Small intestine (tissue), 7 donors: ENCODE measurements around the gene CCDC187. TPM values are rescaled to one million over a fixed set of nuclear protein-coding genes. Genes with fewer than 3 reads are reported as not detected.

Experiments used
- DNase-seq, 2 donors: peaks; one replicate each; pipeline versions ENCODE4 v3.0.0 to v3.0.0-alpha.2; 2013
- FAIRE-seq: peaks from 2 replicates; lab custom pipeline; 2012; peaks lifted over from hg19 to GRCh38; lab: Jason Lieb, UNC
- H3K27ac ChIP-seq, 3 donors: one replicate each; pipeline ENCODE4 v1.5.1; 2013; ENCODE audit warnings: low read length in 2 of 3, mild to moderate bottlenecking in 2 of 3, control low read depth in 1 of 3, inconsistent platforms in 1 of 3, low read depth in 1 of 3, moderate library complexity in 1 of 3
- H3K27me3 ChIP-seq, 3 donors: one replicate each; pipeline ENCODE4 v1.6.1; 2013; ENCODE audit warnings: low read length in 3 of 3, inconsistent platforms in 1 of 3; ENCODE audit not compliant: control insufficient read depth in 3 of 3, insufficient read depth in 3 of 3
- H3K36me3 ChIP-seq, 3 donors: one replicate each; pipeline ENCODE4 v1.6.1; 2013; ENCODE audit warnings: low read length in 3 of 3, inconsistent platforms in 1 of 3, low read depth in 1 of 3, mild to moderate bottlenecking in 1 of 3, moderate library complexity in 1 of 3; ENCODE audit not compliant: control insufficient read depth in 3 of 3, insufficient read depth in 2 of 3
- H3K4me1 ChIP-seq, 3 donors: one replicate each; pipeline ENCODE4 v1.6.1; 2013; ENCODE audit warnings: low read length in 2 of 3, inconsistent platforms in 1 of 3, low read depth in 1 of 3, mild to moderate bottlenecking in 1 of 3, moderate library complexity in 1 of 3; ENCODE audit not compliant: control insufficient read depth in 3 of 3, insufficient read depth in 2 of 3
- H3K4me3 ChIP-seq, 3 donors: one replicate each; pipeline ENCODE4 v1.5.1; 2013; ENCODE audit warnings: low read length in 3 of 3, control low read depth in 1 of 3, inconsistent platforms in 1 of 3, low read depth in 1 of 3, mild to moderate bottlenecking in 1 of 3, moderate library complexity in 1 of 3
- H3K9me3 ChIP-seq, 2 donors: one replicate each; pipeline ENCODE4 v1.6.1; 2013; ENCODE audit warnings: low read depth in 1 of 2, low read length in 1 of 2; ENCODE audit not compliant: control insufficient read depth in 2 of 2, insufficient read depth in 1 of 2
- WGBS, 3 donors: extraction: QIAGEN DNeasy Blood & Tissue Kit; methylation state at CpG; one replicate each; pipeline ENCODE4 v1.1.7; 2013; 5-methylcytosine and 5-hydroxymethylcytosine counted together
- polyA plus RNA-seq, 4 donors: library from polyadenylated mRNA; stranded (reverse) in 3 of 4; unstranded in 1 of 4; fragments of 200-250 nt in 3 of 4; fragments of 120-200 nt in 1 of 4; gene quantifications; one replicate each; pipeline versions ENCODE4 v1.2.1 to v1.2.3, GENCODE V29; 2013
- donor health status: healthy with polysubstance abuse.
- donor health status: control.
- donor health status: control.
- donor health status: Bipolar disorder and iron deficiency.
- donor health status: healthy.

CCDC187 gene
- polyA plus RNA-seq, 4 donors, result 0.01 to 2.7 TPM; not detected in 2

GRCh38 chr9:136260936-136261472 lies 42.9 kb downstream of the CCDC187 start:
- H3K27ac ChIP-seq, result no peak overlapping the region
- WGBS, 3 donors, result 80 to 81% (median 80%) methylated on average over 20 of the region's 20 CpGs
- H3K4me3 ChIP-seq, result no peak overlapping the region
- H3K9me3 ChIP-seq, result no peaks in the 10 kb centered on the region
- no peaks in the 10 kb centered on the region for H3K4me1 ChIP-seq
- DNase-seq, result no peak
- H3K36me3 ChIP-seq, result no peaks in the 10 kb centered on the region
- peaks cover 0 to 4% (median 0%) of the 10 kb centered on the region in 3 donors for H3K27me3 ChIP-seq
- no peak for FAIRE-seq

GRCh38 chr9:136260521-136260920 lies 43.4 kb downstream of the CCDC187 start:
- Histone ChIP-seq H3K4me1 (no peaks in the 10 kb centered on the region), H3K9me3 (no peaks in the 10 kb centered on the region), H3K36me3 (no peaks in the 10 kb centered on the region), H3K4me3 (no peak overlapping the region), H3K27me3 (peaks cover 0 to 7% (median 0%) of the 10 kb centered on the region in 3 donors), H3K27ac (no peak overlapping the region)
- FAIRE-seq, result no peak
- no peak for DNase-seq
- 63 to 90% (median 82%) methylated on average over 10 of the region's 10 CpGs for WGBS, 3 donors

DNA sequence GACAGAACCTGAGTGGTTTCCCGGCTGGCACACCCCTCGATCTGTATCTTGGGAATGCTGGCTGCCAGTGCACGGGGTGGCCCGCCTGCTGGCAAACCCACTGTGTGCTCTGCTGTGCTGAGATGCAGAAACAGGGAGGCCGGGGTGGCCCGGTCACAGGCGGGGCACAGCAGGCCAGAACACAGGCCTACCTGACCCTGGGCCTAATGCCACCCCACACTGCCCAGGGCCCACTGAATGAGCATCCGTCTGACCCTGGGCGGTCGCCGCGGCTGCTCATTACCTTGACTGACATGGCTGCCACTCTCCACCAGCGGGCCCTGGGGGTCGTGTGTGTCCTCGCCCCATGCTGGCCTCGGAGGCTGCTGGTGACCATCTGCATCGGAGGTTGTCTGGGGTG lies 44.1 kb downstream of the CCDC187 start:
- no peak for DNase-seq
- Histone ChIP-seq H3K36me3 (no peaks in the 10 kb centered on the region), H3K4me1 (no peaks in the 10 kb centered on the region), H3K27ac (no peak overlapping the region), H3K9me3 (no peaks in the 10 kb centered on the region), H3K27me3 (peaks cover 0 to 11% (median 0%) of the 10 kb centered on the region in 3 donors), H3K4me3 (no peak overlapping the region)
- FAIRE-seq, result no peak
- WGBS, 3 donors, result 80 to 89% (median 88%) methylated on average over 11 to 17 of the region's 17 CpGs

DNA sequence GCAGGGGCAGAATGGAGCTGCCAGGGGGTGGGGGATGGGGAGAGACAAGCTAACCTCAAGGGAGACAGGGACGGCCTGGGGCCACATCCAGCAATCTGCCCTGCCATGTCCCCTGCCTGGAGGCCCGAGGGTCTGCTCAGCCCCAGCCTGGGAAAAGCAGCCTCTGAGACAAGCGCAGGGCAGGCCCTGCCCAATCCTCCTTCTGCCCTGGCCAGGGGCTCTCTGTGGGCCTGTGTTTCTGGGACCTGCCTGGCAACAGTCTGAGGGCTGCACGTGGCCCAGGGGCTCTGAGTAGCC lies 44.4 kb downstream of the CCDC187 start:
- WGBS, 3 donors, result 56 to 70% (median 63%) methylated on average over 2 to 4 of the region's 4 CpGs
- Histone ChIP-seq H3K4me1 (no peaks in the 10 kb centered on the region), H3K9me3 (no peaks in the 10 kb centered on the region), H3K36me3 (no peaks in the 10 kb centered on the region), H3K4me3 (no peak overlapping the region), H3K27me3 (peaks cover 0 to 11% (median 0%) of the 10 kb centered on the region in 3 donors), H3K27ac (no peak overlapping the region)
- no peak for FAIRE-seq
- no peak for DNase-seq

- Histone ChIP-seq H3K27me3 (peaks cover 0 to 11% (median 0%) of the 10 kb centered on the region in 3 donors), H3K27ac (no peak overlapping the region), H3K4me3 (no peak overlapping the region), H3K36me3 (no peaks in the 10 kb centered on the region), H3K9me3 (no peaks in the 10 kb centered on the region), H3K4me1 (no peaks in the 10 kb centered on the region)
- FAIRE-seq (no peak), DNase-seq (no peak)
- 74 to 79% (median 77%) methylated on average over 20 to 22 of the region's 22 CpGs for WGBS, 3 donors
Measured at GRCh38 chr9:136258786-136259516, 44.9 kb downstream of the CCDC187 start.

- no peak for FAIRE-seq
- no peak overlapping the region for H3K4me3 ChIP-seq
Measured at GRCh38 chr9:136258299-136258625, 45.6 kb downstream of the CCDC187 start.

GRCh38 chr9:136257381-136258298 lies 46.3 kb downstream of the CCDC187 start:
- H3K4me3 ChIP-seq, result no peak overlapping the region
- H3K9me3 ChIP-seq, result no peaks in the 10 kb centered on the region
- H3K36me3 ChIP-seq, result no peaks in the 10 kb centered on the region
- 80 to 82% (median 80%) methylated on average over 36 to 39 of the region's 39 CpGs for WGBS, 3 donors
- no peak overlapping the region for H3K27ac ChIP-seq
- DNase-seq (no peak), FAIRE-seq (no peak)
- H3K4me1 ChIP-seq, result no peaks in the 10 kb centered on the region
- H3K27me3 ChIP-seq, result peaks cover 0 to 11% (median 0%) of the 10 kb centered on the region in 3 donors

More at GRCh38 chr9:136258299-136258625, 45.6 kb downstream of the CCDC187 start:
- Histone ChIP-seq H3K9me3 (no peaks in the 10 kb centered on the region), H3K4me1 (no peaks in the 10 kb centered on the region), H3K27me3 (peaks cover 0 to 11% (median 0%) of the 10 kb centered on the region in 3 donors), H3K36me3 (no peaks in the 10 kb centered on the region), H3K27ac (no peak overlapping the region)
- DNase-seq, result no peak
- 79 to 81% (median 80%) methylated on average over 11 to 13 of the region's 13 CpGs for WGBS, 3 donors
